K562 (cell line): ENCODE results near the gene CCDC185. TPM values are rescaled to one million over a fixed set of nuclear protein-coding genes. Genes with fewer than 3 reads are reported as not detected.

ENCODE experiments used
- ATAC-seq: fragments of 200-7000 bp; cut with Tn5 transposase; 3 replicates; pipeline ENCODE4 v1.9.1; 2020; ENCODE audit warnings: moderate library complexity
- BruUV-seq: library from RNA; stranded (reverse); fragments of 400-500 nt; replicated peaks from 2 replicates; lab custom pipeline; 2021; lab: Mats Ljungman, UMichigan
- CTCF ChIA-PET: fragments of 300-600 bp; formaldehyde crosslinking; extraction: SDS; loops from one replicate; lab custom pipeline; 2021; ENCODE audit warnings: low intra/inter-chr PET ratio; lab: Yijun Ruan, JAX
- POLR2A ChIA-PET: fragments of 300-600, 350-650 bp; sonication (Branson Sonifier 250); formaldehyde crosslinking; extraction: SDS; loops from one replicate; lab custom pipeline; 2021; ENCODE audit warnings: antibody characterized with exemption, inconsistent platforms; lab: Yijun Ruan, JAX
- DNase-seq, 4 experiments: peaks; one replicate each; pipeline versions ENCODE4 v3.0.0 to v3.0.0-alpha.2; 2011 to 2018; ENCODE audit warnings: low spot score in 3 of 4, mixed read lengths in 3 of 4; ENCODE audit errors: extremely low read depth in 1 of 4
- FAIRE-seq: peaks from 2 replicates; lab custom pipeline; 2011; peaks lifted over from hg19 to GRCh38; lab: Jason Lieb, UNC
- H2AFZ ChIP-seq: 2 replicates; pipeline ENCODE4 v1.6.0; 2011; ENCODE audit warnings: low read depth, low read length, control low read depth, inconsistent platforms
- H3K27ac ChIP-seq: fragments of 200-600 bp; 3 replicates; pipeline ENCODE4 v1.8.0; 2011; ENCODE audit warnings: low read depth, mild to moderate bottlenecking, control low read depth, inconsistent platforms, low read length, moderate library complexity, mixed read lengths; ENCODE audit errors: extremely low read depth
- H3K27me3 ChIP-seq, 2 experiments: fragments of 300-600 bp in 1 of 2; 2 replicates in 1 of 2; 3 replicates in 1 of 2; pipeline versions ENCODE4 v1.6.0 to v1.8.0; 2011; ENCODE audit warnings: inconsistent platforms in 2 of 2, low read length in 2 of 2, mild to moderate bottlenecking in 1 of 2, mixed read lengths in 1 of 2, moderate library complexity in 1 of 2; ENCODE audit not compliant: control insufficient read depth in 2 of 2, insufficient read depth in 2 of 2
- H3K36me3 ChIP-seq: fragments of 300-600 bp; 3 replicates; pipeline ENCODE4 v1.8.0; 2011; ENCODE audit warnings: mild to moderate bottlenecking, low read length, inconsistent platforms; ENCODE audit not compliant: control insufficient read depth, insufficient read depth
- H3K4me1 ChIP-seq, 2 experiments: fragments of 200-600 bp in 1 of 2; replicated peaks in 1 of 2; 2 replicates in 1 of 2; 3 replicates in 1 of 2; pipeline versions ENCODE4 v1.5.1 to v1.8.0; 2011; ENCODE audit warnings: inconsistent platforms in 2 of 2, low read length in 2 of 2, mild to moderate bottlenecking in 1 of 2, mixed read lengths in 1 of 2, moderate library complexity in 1 of 2; ENCODE audit not compliant: control insufficient read depth in 2 of 2, insufficient read depth in 2 of 2
- H3K4me2 ChIP-seq: 2 replicates; pipeline ENCODE4 v1.6.1; 2011; ENCODE audit warnings: low read length, control low read depth, inconsistent platforms, mixed read lengths; ENCODE audit not compliant: insufficient read depth
- H3K4me3 ChIP-seq: fragments of 200-600 bp; sonication (generic), shearing (Covaris generic); 2 replicates; pipeline ENCODE4 v1.5.1; 2016; ENCODE audit warnings: control low read depth, inconsistent platforms
- H3K79me2 ChIP-seq: fragments of 200-600 bp; 3 replicates; pipeline ENCODE4 v1.8.0; 2011; ENCODE audit warnings: low read length, inconsistent platforms; ENCODE audit not compliant: control insufficient read depth, insufficient read depth
- H3K9ac ChIP-seq, 2 experiments: 2 replicates each; pipeline versions ENCODE4 v1.6.0 to v1.6.1; 2011; ENCODE audit warnings: low read depth in 2 of 2, low read length in 2 of 2, control low read depth in 1 of 2, inconsistent platforms in 1 of 2, mild to moderate bottlenecking in 1 of 2, mixed read lengths in 1 of 2; ENCODE audit not compliant: insufficient read depth in 1 of 2
- H3K9me1 ChIP-seq: one replicate; pipeline ENCODE4 v1.6.0; 2011; ENCODE audit warnings: inconsistent platforms, mild to moderate bottlenecking, low read length, moderate library complexity; ENCODE audit not compliant: control insufficient read depth, insufficient read depth
- H3K9me3 ChIP-seq: replicated peaks from 2 replicates; pipeline ENCODE4 v1.5.1; 2011; ENCODE audit warnings: low read depth, low read length, inconsistent platforms; ENCODE audit not compliant: control insufficient read depth, insufficient read depth
- H4K20me1 ChIP-seq: replicated peaks from 2 replicates; pipeline ENCODE4 v1.6.1; 2011; ENCODE audit warnings: low read length, inconsistent platforms, mixed read lengths; ENCODE audit not compliant: control insufficient read depth, insufficient read depth
- ELF2 ChIP-seq: fragments of 250-450 bp; sonication (Bioruptor Pico); IDR thresholded peaks from 2 replicates; pipeline ENCODE4 v1.5.0; 2021; ENCODE audit warnings: mild to moderate bottlenecking
- ETV6 ChIP-seq, 3 experiments: fragments of 150-350 bp in 1 of 3; sonication (generic) in 1 of 3; formaldehyde crosslinking in 1 of 3; IDR thresholded peaks; 2 replicates each; pipeline versions ENCODE4 v1.6.1 to v1.8.0; 2014 to 2022; ENCODE audit warnings: borderline replicate concordance in 2 of 3, low read depth in 2 of 3, antibody characterized with exemption in 1 of 3, low read length in 1 of 3, mild to moderate bottlenecking in 1 of 3, missing genetic modification reagents in 1 of 3
- GATA2 ChIP-seq: sonication (generic); formaldehyde crosslinking; IDR thresholded peaks from 2 replicates; pipeline ENCODE4 v1.4.0; 2020; ENCODE audit warnings: mild to moderate bottlenecking, missing genetic modification reagents
- KAT8 ChIP-seq: fragments of 450-650 bp; IDR thresholded peaks from 2 replicates; pipeline ENCODE4 v1.6.1; 2016; ENCODE audit warnings: low read depth, mild to moderate bottlenecking
- MAX ChIP-seq: sonication (generic); formaldehyde crosslinking; IDR thresholded peaks from 2 replicates; pipeline ENCODE4 v1.9.0; 2022; ENCODE audit warnings: mild to moderate bottlenecking, missing genetic modification reagents
- NFIC ChIP-seq: fragments of 450-650 bp; IDR thresholded peaks from 2 replicates; pipeline ENCODE4 v1.6.1; 2017; ENCODE audit warnings: mild to moderate bottlenecking, inconsistent platforms
- NFXL1 ChIP-seq: fragments of 450-650 bp; formaldehyde crosslinking; IDR thresholded peaks from 2 replicates; pipeline ENCODE4 v1.4.0; 2021; ENCODE audit warnings: mild to moderate bottlenecking
- PRMT5 ChIP-seq: sonication (generic); formaldehyde crosslinking; IDR thresholded peaks from 2 replicates; pipeline ENCODE4 v1.5.0; 2020; ENCODE audit warnings: missing genetic modification reagents
- RAD21 ChIP-seq, 2 experiments: fragments of 250-450 bp in 1 of 2; fragments of 450-650 bp in 1 of 2; sonication (Bioruptor Pico) in 1 of 2; formaldehyde crosslinking in 1 of 2; IDR thresholded peaks in 1 of 2; conservative IDR thresholded peaks in 1 of 2; 2 replicates each; pipeline versions ENCODE4 v1.4.0 to v1.8.0; 2020 to 2022; ENCODE audit warnings: mild to moderate bottlenecking in 2 of 2, moderate library complexity in 1 of 2
- ZKSCAN8 ChIP-seq: fragments of 200-800 bp; sonication (Bioruptor generic); IDR thresholded peaks from 2 replicates; pipeline ENCODE4 v1.6.1; 2016; ENCODE audit warnings: missing genetic modification characterization, missing compliant biosample characterization
- ZNF717 ChIP-seq: fragments of 250-450 bp; sonication (Bioruptor Pico); IDR thresholded peaks from 2 replicates; pipeline ENCODE4 v1.5.0; 2021
- WGBS: fragments of 100-300 bp; shearing (Covaris generic); methylation state at CpG from one replicate; pipeline ENCODE4 v1.1.6; 2016; ENCODE audit warnings: low coverage, mixed read lengths; ENCODE audit not compliant: insufficient coverage; ENCODE audit errors: missing lambda C conversion rate; 5-methylcytosine and 5-hydroxymethylcytosine counted together
- in situ Hi-C: fragments of 300-500 bp; cut with MboI; formaldehyde crosslinking; loops from 4 replicates; pipeline ENCODE4 v1.15.0; 2018; ENCODE audit warnings: inconsistent platforms, mixed read lengths
- intact Hi-C: fragments of 100-400 bp; cut with micrococcal nuclease; formaldehyde crosslinking; loops from 2 replicates; pipeline ENCODE4 v1.14.2; 2022
- polyA plus RNA-seq, 8 experiments: library from polyadenylated mRNA; depleted of rRNA in 4 of 8; stranded (reverse) in 5 of 8; unstranded in 3 of 8; fragments of >200 nt; fragmentation: Nextera tagmentation in 2 of 8; fragmentation: Illumina TruSeq in 1 of 8; extraction: Ambion mirVana in 2 of 8; extraction: Trizol in 1 of 8; gene quantifications; 2 replicates each; pipeline versions ENCODE4 v1.2.1 to v1.2.3, GENCODE V29; 2011 to 2014; ENCODE audit warnings: inconsistent platforms in 1 of 8, missing spikeins in 1 of 8
- total RNA-seq, 7 experiments: library from RNA; depleted of rRNA in 6 of 7; stranded (reverse); fragments of >200 nt in 6 of 7; fragmentation: Illumina TruSeq in 2 of 7; extraction: Trizol in 2 of 7; gene quantifications; 2 replicates each; pipeline versions ENCODE4 v1.2.1 to v1.2.3, GENCODE V29; 2011 to 2021; ENCODE audit warnings: low replicate concordance in 1 of 7
- TF ChIP-seq, protein P1 (sequence below): fragments of 250-450 bp; sonication (Bioruptor Pico); IDR thresholded peaks from 2 replicates; pipeline ENCODE4 v1.8.0; 2021; ENCODE audit warnings: borderline replicate concordance, mild to moderate bottlenecking, moderate library complexity; ENCODE audit not compliant: poor library complexity, severe bottlenecking

CCDC185 gene
- total and polyA plus RNA-seq, 9 of the 15 experiments (the other 6 are each of a cell fraction or from before 2014, with no cell fraction given): not detected

DNA sequence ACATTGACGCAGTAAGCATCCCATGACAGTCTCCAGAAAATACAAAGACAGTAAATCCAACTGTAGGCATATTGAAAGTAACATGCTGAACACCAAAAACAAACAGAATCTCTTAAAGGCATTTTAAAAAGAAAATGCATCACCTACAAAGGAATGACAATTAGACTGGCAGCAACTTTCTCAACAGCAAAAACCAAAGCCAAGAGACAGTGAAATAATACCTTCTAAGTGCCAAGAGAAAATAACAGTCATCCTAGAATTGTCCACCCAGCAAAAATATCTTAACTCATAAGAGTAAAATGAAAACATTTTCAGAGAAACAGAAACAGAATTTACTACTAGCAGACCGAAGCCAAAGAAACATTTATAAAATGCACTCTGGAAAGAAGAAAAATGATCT lies 20.0 kb downstream of the CCDC185 start:
- Histone ChIP-seq H3K4me1 (no peaks in the 10 kb centered on the region), H3K27ac (no peak overlapping the region), H3K9ac (no peak overlapping the region), H3K9me1 (no peaks in the 10 kb centered on the region), H3K4me2 (no peak overlapping the region), H3K9me3 (no peaks in the 10 kb centered on the region), H4K20me1 (no peaks in the 10 kb centered on the region), H3K4me3 (no peak overlapping the region), H3K36me3 (no peaks in the 10 kb centered on the region), H2AFZ (no peak overlapping the region), H3K79me2 (no peaks in the 10 kb centered on the region), H3K27me3 (no peaks in the 10 kb centered on the region)
- FAIRE-seq: no peak
- in situ Hi-C loops: no loop called here
- intact Hi-C loops: no loop called here
- POLR2A ChIA-PET: interaction anchor here (0.7 kb wide), 1 partner anchor 326 kb away, joined by 3 read pairs; no protein-coding TSS in a partner anchor
- 0% methylated on average over 2 of the region's 2 CpGs for WGBS
- ATAC-seq: no peak
- TF ChIP-seq ZNF717 (CRISPR knock-in tag) (no peak), NFIC (no peak), MAX (CRISPR knock-in tag) (no peak), GATA2 (no peak)
- CTCF ChIA-PET: no interaction called here
- BruUV-seq: no TSS peak
- no peak for DNase-seq

DNA sequence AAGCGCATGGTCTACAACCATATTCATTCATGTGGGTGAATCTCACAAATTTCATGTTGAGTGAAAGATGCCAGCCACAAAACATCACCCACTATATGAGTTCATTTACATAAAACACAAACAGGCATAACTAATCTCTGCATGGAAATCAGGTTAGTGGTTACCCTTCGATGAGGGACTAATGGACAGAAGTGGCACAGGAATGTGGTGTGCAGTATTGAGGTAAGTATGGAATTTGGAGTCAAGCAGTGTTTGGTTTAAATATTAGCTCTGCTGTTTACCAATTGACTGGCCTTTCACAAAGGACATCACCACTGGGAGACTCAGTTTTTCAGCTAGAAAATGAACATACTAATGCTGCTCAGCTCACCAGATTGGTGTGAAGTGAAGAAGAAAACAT lies 24.2 kb downstream of the CCDC185 start:
- ChIA-PET POLR2A (no interaction called here), CTCF (no interaction called here)
- Histone ChIP-seq H4K20me1 (no peaks in the 10 kb centered on the region), H3K27ac (no peak overlapping the region), H3K79me2 (no peaks in the 10 kb centered on the region), H3K27me3 (peaks cover 2 to 21% of the 10 kb centered on the region in 2 experiments; a peak in 2 of 5 replicates), H3K4me3 (no peak overlapping the region), H3K9ac (no peak overlapping the region), H2AFZ (no peak overlapping the region), H3K4me2 (no peak overlapping the region), H3K9me1 (no peaks in the 10 kb centered on the region), H3K4me1 (no peaks in the 10 kb centered on the region), H3K9me3 (no peaks in the 10 kb centered on the region), H3K36me3 (no peaks in the 10 kb centered on the region)
- FAIRE-seq (peak; percentile 32), DNase-seq (no peak), ATAC-seq (no peak)
- WGBS: 9% methylated on average over 2 of the region's 2 CpGs
- intact Hi-C loops: no loop called here
- in situ Hi-C loops: no loop called here
- no TSS peak for BruUV-seq
- TF ChIP-seq NFXL1 (CRISPR knock-in tag) (no peak), ZKSCAN8 (no peak), ELF2 (CRISPR knock-in tag) (no peak), KAT8 (no peak), ETV6 (IDR thresholded peaks at IDR 0.05; ENCODE audit: borderline replicate concordance in 1 of 2, low read depth in 2 of 2, low read length in 1 of 2) (no peak), ETV6 (CRISPR knock-in tag; IDR thresholded peaks at IDR 0.05; ENCODE audit: borderline replicate concordance) (no peak), PRMT5 (no peak), RAD21 (CRISPR knock-in tag; conservative IDR thresholded peaks at IDR 0.05 in 1 of 2, IDR thresholded peaks at IDR 0.05 in 1 of 2) (no peak)
- TF ChIP-seq, protein P1, sequence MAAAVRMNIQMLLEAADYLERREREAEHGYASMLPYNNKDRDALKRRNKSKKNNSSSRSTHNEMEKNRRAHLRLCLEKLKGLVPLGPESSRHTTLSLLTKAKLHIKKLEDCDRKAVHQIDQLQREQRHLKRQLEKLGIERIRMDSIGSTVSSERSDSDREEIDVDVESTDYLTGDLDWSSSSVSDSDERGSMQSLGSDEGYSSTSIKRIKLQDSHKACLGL (CRISPR knock-in tag): no peak
